GM21515 (cell line): Measurements from ENCODE around the gene CELF4.

Experiments used
- ATAC-seq: cut with Tn5 transposase; IDR thresholded peaks from one replicate; pipeline ENCODE4 v1.9.1; 2021; ENCODE audit not compliant: unreplicated experiment

CELF4 gene

GRCh38 chr18:37395631-37396030 is 170.0 kb downstream of the CELF4 start:
- ATAC-seq: no peak

GRCh38 chr18:37395138-37395537 is 170.5 kb downstream of the CELF4 start:
- ATAC-seq: no peak

GRCh38 chr18:37394610-37394965 is 171.0 kb downstream of the CELF4 start:
- ATAC-seq: no peak

- no peak for ATAC-seq
These were observed 171.5 kb downstream of the CELF4 start for GRCh38 chr18:37393945-37394609.

GRCh38 chr18:37393221-37393827 is 172.3 kb downstream of the CELF4 start:
- ATAC-seq: no peak

- no peak for ATAC-seq
These were observed 172.9 kb downstream of the CELF4 start for GRCh38 chr18:37392648-37393047.

- peak; percentile 74 for ATAC-seq
These were observed 173.7 kb downstream of the CELF4 start for GRCh38 chr18:37391698-37392548.

GRCh38 chr18:37391156-37391555 is 174.4 kb downstream of the CELF4 start:
- ATAC-seq: no peak

- ATAC-seq: no peak
These were observed 174.9 kb downstream of the CELF4 start for GRCh38 chr18:37390687-37391086.

- ATAC-seq: no peak
These were observed 175.8 kb downstream of the CELF4 start for GRCh38 chr18:37389684-37390368.

- no peak for ATAC-seq
These were observed 176.6 kb downstream of the CELF4 start for GRCh38 chr18:37389041-37389440.

- ATAC-seq: no peak
These were observed 177.2 kb downstream of the CELF4 start for GRCh38 chr18:37388413-37388812.

- no peak for ATAC-seq
These were observed 179.5 kb downstream of the CELF4 start for GRCh38 chr18:37385846-37386778.

GRCh38 chr18:37383846-37384595 is 181.6 kb downstream of the CELF4 start:
- no peak for ATAC-seq

GRCh38 chr18:37383036-37383785 is 182.4 kb downstream of the CELF4 start:
- ATAC-seq: no peak

GRCh38 chr18:37381554-37381953 is 184.0 kb downstream of the CELF4 start:
- no peak for ATAC-seq

- no peak for ATAC-seq
These were observed 185.0 kb downstream of the CELF4 start for GRCh38 chr18:37380546-37381110.

GRCh38 chr18:37378336-37379010 is 187.1 kb downstream of the CELF4 start:
- ATAC-seq: no peak
